Upper lobe of left lung (tissue), 4 donors: ENCODE data around the gene SUCLG1.

Experiments
- CTCF ChIP-seq, 6 experiments: fragments of 450-650 bp in 4 of 6; fragments of 200-600 bp in 2 of 6; sonication (generic) in 2 of 6; IDR thresholded peaks; one replicate each; pipeline ENCODE4 v1.5.1; 2016 to 2019; ENCODE audit warnings: antibody characterized with exemption in 6 of 6
- POLR2A ChIP-seq, 4 donors: fragments of 450-650 bp; IDR thresholded peaks; one replicate each; pipeline ENCODE4 v1.5.1; 2016 to 2017; ENCODE audit warnings: antibody characterized with exemption in 4 of 4, mild to moderate bottlenecking in 2 of 4

GRCh38 chr2:84389794-84390193 is 69.3 kb downstream of the SUCLG1 start:
- TF ChIP-seq CTCF (IDR thresholded peaks at IDR 0.05) (no peak), POLR2A (IDR thresholded peaks at IDR 0.05) (no peak)
